Activated CD4-positive, alpha-beta T cell treated with anti-CD3 and anti-CD28 coated beads for 36 hours (primary cell): Measurements from ENCODE around the gene GRM2. TPM values are rescaled to one million over a fixed set of nuclear protein-coding genes. Genes with fewer than 3 reads are reported as not detected.
A peak's percentile ranks its signal among the peaks of the same experiment; 100 is the strongest.

Experiments used
- ATAC-seq: fragments of 200-7000 bp; cut with Tn5 transposase; one replicate; pipeline ENCODE4 v1.10.0; 2021; ENCODE audit warnings: mild to moderate bottlenecking, moderate library complexity
- CTCF ChIA-PET: fragments of 350-600 bp; sonication (Branson Sonifier 250); formaldehyde crosslinking; loops from one replicate; lab custom pipeline; 2021; ENCODE audit warnings: antibody characterized with exemption; lab: Charles Lee
- POLR2A ChIA-PET: fragments of 350-600 bp; sonication (Branson Sonifier 250); formaldehyde crosslinking; loops from one replicate; lab custom pipeline; 2021; ENCODE audit warnings: antibody characterized with exemption, inconsistent platforms; lab: Charles Lee
- DNase-seq: peaks from one replicate; pipeline ENCODE4 v3.0.0-alpha.2; 2020
- H3K27ac Mint-ChIP-seq: one replicate; pipeline ENCODE4 v1.8.0; 2021; ENCODE audit warnings: mixed read lengths
- H3K27me3 Mint-ChIP-seq: one replicate; pipeline ENCODE4 v1.8.0; 2021; ENCODE audit warnings: mixed read lengths
- H3K36me3 Mint-ChIP-seq: one replicate; pipeline ENCODE4 v1.8.0; 2021; ENCODE audit warnings: low read depth, mixed read lengths
- H3K4me1 Mint-ChIP-seq: one replicate; pipeline ENCODE4 v1.8.0; 2021; ENCODE audit warnings: mixed read lengths
- H3K4me3 Mint-ChIP-seq: one replicate; pipeline ENCODE4 v1.8.0; 2021; ENCODE audit warnings: mild to moderate bottlenecking, moderate library complexity, mixed read lengths
- H3K9me3 Mint-ChIP-seq: one replicate; pipeline ENCODE4 v1.8.0; 2021; ENCODE audit warnings: low read depth, mixed read lengths
- intact Hi-C, 2 experiments: fragments of 100-400 bp; cut with DNase I in 1 of 2; cut with micrococcal nuclease in 1 of 2; formaldehyde crosslinking; loops; one replicate each; pipeline versions ENCODE4 v1.14.2 to v1.15.1; 2022 to 2024; cut with DNase I, micrococcal nuclease
- total RNA-seq, 2 experiments: library from RNA; stranded (reverse); gene quantifications; one replicate each; pipeline ENCODE4 v1.2.3, GENCODE V29; 2021

GRM2 gene
- total RNA-seq, 2 experiments from 2014 or later, result 0.27 to 0.47 TPM

GRCh38 chr3:51671734-51672475 lies 35.0 kb upstream of the GRM2 start:
- ChIA-PET POLR2A (interaction anchor here (1.2 to 1.6 kb wide), 3 partner anchors 10 to 172 kb away, joined by 4 to 11 read pairs (median 5); partner anchors contain the start of gene DCAF1), CTCF (interaction anchor here (0.6 to 10.0 kb wide), 11 partner anchors 10 to 1103 kb away, joined by 3 to 143 read pairs (median 4); partner anchors contain the start of genes DCAF1 and HEMK1)
- intact Hi-C loops, result loop anchor here (1.0 to 10.0 kb wide), 13 partner anchors 10 to 1337 kb away; partner anchors contain the start of genes MANF (in 2 of the 2), DCAF1 (in 1 of the 2), MAPKAPK3 (in 1 of the 2) and PARP3 (in 1 of the 2)
- Mint-ChIP-seq H3K27ac (peak overlapping the region; percentile 74), H3K4me3 (peak overlapping the region; percentile 79), H3K4me1 (peaks cover 61% of the 10 kb centered on the region), H3K36me3 (peaks cover 15% of the 10 kb centered on the region), H3K9me3 (no peaks in the 10 kb centered on the region), H3K27me3 (no peaks in the 10 kb centered on the region)
- peak; percentile 73 for DNase-seq
- peak; percentile 25 for ATAC-seq

- ChIA-PET CTCF (interaction anchor here (1.2 to 10.0 kb wide), 6 partner anchors 8 to 172 kb away, joined by 3 to 143 read pairs (median 4); partner anchors contain the start of gene DCAF1), POLR2A (interaction anchor here (1.2 to 1.6 kb wide), 3 partner anchors 9 to 173 kb away, joined by 4 to 5 read pairs (median 4); partner anchors contain the start of gene DCAF1)
Measured at GRCh38 chr3:51673181-51673801, 33.6 kb upstream of the GRM2 start.

GRCh38 chr3:51673802-51674654 lies 32.8 kb upstream of the GRM2 start:
- no peak overlapping the region for H3K4me3 Mint-ChIP-seq
- H3K27ac Mint-ChIP-seq, result peak overlapping the region; percentile 76
- H3K36me3 Mint-ChIP-seq, result peaks cover 19% of the 10 kb centered on the region
- no peaks in the 10 kb centered on the region for H3K27me3 Mint-ChIP-seq
- CTCF ChIA-PET, result interaction anchor here (0.6 to 10.0 kb wide), 6 partner anchors 8 to 172 kb away, joined by 4 to 143 read pairs (median 4); partner anchors contain the start of gene DCAF1
- H3K9me3 Mint-ChIP-seq, result no peaks in the 10 kb centered on the region
- intact Hi-C loops, result loop anchor here (2.0 to 10.0 kb wide), 2 partner anchors 13 to 1339 kb away; no protein-coding TSS in a partner anchor
- DNase-seq, result no peak
- POLR2A ChIA-PET, result interaction anchor here (1.2 to 1.5 kb wide), 3 partner anchors 10 to 174 kb away, joined by 4 to 6 read pairs (median 4); partner anchors contain the start of gene DCAF1
- peaks cover 77% of the 10 kb centered on the region for H3K4me1 Mint-ChIP-seq
- ATAC-seq, result no peak

More at GRCh38 chr3:51673181-51673801, 33.6 kb upstream of the GRM2 start:
- H3K36me3 Mint-ChIP-seq, result peaks cover 19% of the 10 kb centered on the region
- ATAC-seq (no peak), DNase-seq (no peak)
- peak overlapping the region; percentile 69 for H3K27ac Mint-ChIP-seq
- intact Hi-C loops, result loop anchor here (2.0 to 10.0 kb wide), 2 partner anchors 14 to 1338 kb away; no protein-coding TSS in a partner anchor
- no peaks in the 10 kb centered on the region for H3K9me3 Mint-ChIP-seq
- H3K4me3 Mint-ChIP-seq, result peak overlapping the region; percentile 7
- H3K4me1 Mint-ChIP-seq, result peaks cover 72% of the 10 kb centered on the region
- H3K27me3 Mint-ChIP-seq, result no peaks in the 10 kb centered on the region

DNA sequence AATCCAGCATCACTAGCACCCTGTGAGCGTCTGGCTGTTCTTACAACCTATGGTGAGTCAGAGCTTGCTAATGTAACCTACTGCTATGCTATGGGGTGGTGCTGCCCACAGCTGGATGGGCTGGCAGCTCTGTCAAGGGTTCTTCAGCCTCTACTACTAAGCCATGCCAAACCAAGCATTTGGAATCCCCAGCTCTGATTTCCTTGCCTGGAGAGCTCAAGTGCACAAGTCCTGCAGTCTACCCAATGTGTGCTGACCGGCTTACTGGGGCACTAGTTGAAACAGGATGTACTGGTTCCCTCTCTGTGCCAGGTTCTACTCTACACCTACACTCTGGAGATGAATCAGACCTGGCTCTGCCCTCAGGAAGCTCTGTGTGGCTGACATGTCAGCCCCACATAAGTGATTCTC lies 31.7 kb upstream of the GRM2 start:
- ATAC-seq, result peak; percentile 63
- Mint-ChIP-seq H3K9me3 (no peaks in the 10 kb centered on the region), H3K36me3 (peaks cover 19% of the 10 kb centered on the region), H3K27me3 (no peaks in the 10 kb centered on the region), H3K27ac (peak overlapping the region; percentile 92), H3K4me3 (peak overlapping the region; percentile 1), H3K4me1 (peaks cover 76% of the 10 kb centered on the region)
- intact Hi-C loops, result loop anchor here in 1 of 2 experiments (10.0 kb wide), 1 partner anchor 1340 kb away; no protein-coding TSS in a partner anchor
- ChIA-PET CTCF (interaction anchor here (0.6 to 10.0 kb wide), 6 partner anchors 15 to 1872 kb away, joined by 3 to 143 read pairs (median 4); partner anchors contain the start of genes DCAF1 and INKA1), POLR2A (interaction anchor here (1.5 kb wide), 1 partner anchor 176 kb away, joined by 6 read pairs; the partner anchor contains the start of gene DCAF1)
- peak; percentile 62 for DNase-seq

- ATAC-seq (no peak), DNase-seq (no peak)
- H3K9me3 Mint-ChIP-seq, result no peaks in the 10 kb centered on the region
- H3K36me3 Mint-ChIP-seq, result peaks cover 20% of the 10 kb centered on the region
- intact Hi-C loops, result loop anchor here in 1 of 2 experiments (10.0 kb wide), 1 partner anchor 1341 kb away; no protein-coding TSS in a partner anchor
- CTCF ChIA-PET, result interaction anchor here (0.7 to 10.0 kb wide), 3 partner anchors 14 to 1873 kb away, joined by 3 to 143 read pairs (median 4); partner anchors contain the start of genes DCAF1 and INKA1
- H3K4me1 Mint-ChIP-seq, result peaks cover 81% of the 10 kb centered on the region
- no peak overlapping the region for H3K4me3 Mint-ChIP-seq
- POLR2A ChIA-PET, result interaction anchor here (1.5 kb wide), 1 partner anchor 177 kb away, joined by 6 read pairs; the partner anchor contains the start of gene DCAF1
- H3K27ac Mint-ChIP-seq, result peak overlapping the region; percentile 92
- no peaks in the 10 kb centered on the region for H3K27me3 Mint-ChIP-seq
Measured at GRCh38 chr3:51676102-51676640, 30.7 kb upstream of the GRM2 start.

GRCh38 chr3:51677358-51677757 lies 29.5 kb upstream of the GRM2 start:
- no peak for ATAC-seq
- H3K27ac Mint-ChIP-seq, result no peak overlapping the region
- peaks cover 24% of the 10 kb centered on the region for H3K36me3 Mint-ChIP-seq
- ChIA-PET CTCF (no interaction called here), POLR2A (no interaction called here)
- DNase-seq, result no peak
- intact Hi-C loops, result loop anchor here in 1 of 2 experiments (10.0 kb wide), 1 partner anchor 1343 kb away; no protein-coding TSS in a partner anchor
- H3K27me3 Mint-ChIP-seq, result no peaks in the 10 kb centered on the region
- H3K9me3 Mint-ChIP-seq, result no peaks in the 10 kb centered on the region
- H3K4me1 Mint-ChIP-seq, result peaks cover 90% of the 10 kb centered on the region
- no peak overlapping the region for H3K4me3 Mint-ChIP-seq

GRCh38 chr3:51678186-51678585 lies 28.7 kb upstream of the GRM2 start:
- Mint-ChIP-seq H3K4me1 (peaks cover 91% of the 10 kb centered on the region), H3K4me3 (no peak overlapping the region), H3K27ac (peak overlapping the region; percentile 49), H3K27me3 (no peaks in the 10 kb centered on the region), H3K36me3 (peaks cover 24% of the 10 kb centered on the region), H3K9me3 (no peaks in the 10 kb centered on the region)
- ATAC-seq (no peak), DNase-seq (no peak)
- CTCF ChIA-PET, result no interaction called here
- intact Hi-C loops, result loop anchor here in 1 of 2 experiments (10.0 kb wide), 1 partner anchor 1343 kb away; no protein-coding TSS in a partner anchor
- POLR2A ChIA-PET, result no interaction called here

GRCh38 chr3:51678641-51679040 lies 28.2 kb upstream of the GRM2 start:
- peaks cover 90% of the 10 kb centered on the region for H3K4me1 Mint-ChIP-seq
- peak overlapping the region; percentile 41 for H3K27ac Mint-ChIP-seq
- no peaks in the 10 kb centered on the region for H3K27me3 Mint-ChIP-seq
- ChIA-PET CTCF (interaction anchor here (4.3 kb wide), 1 partner anchor 9 kb away, joined by 57 read pairs; the partner anchor contains the start of gene TEX264), POLR2A (no interaction called here)
- ATAC-seq, result no peak
- H3K36me3 Mint-ChIP-seq, result peaks cover 24% of the 10 kb centered on the region
- intact Hi-C loops, result loop anchor here in 1 of 2 experiments (10.0 kb wide), 1 partner anchor 1344 kb away; no protein-coding TSS in a partner anchor
- H3K4me3 Mint-ChIP-seq, result no peak overlapping the region
- no peak for DNase-seq
- H3K9me3 Mint-ChIP-seq, result no peaks in the 10 kb centered on the region

DNA sequence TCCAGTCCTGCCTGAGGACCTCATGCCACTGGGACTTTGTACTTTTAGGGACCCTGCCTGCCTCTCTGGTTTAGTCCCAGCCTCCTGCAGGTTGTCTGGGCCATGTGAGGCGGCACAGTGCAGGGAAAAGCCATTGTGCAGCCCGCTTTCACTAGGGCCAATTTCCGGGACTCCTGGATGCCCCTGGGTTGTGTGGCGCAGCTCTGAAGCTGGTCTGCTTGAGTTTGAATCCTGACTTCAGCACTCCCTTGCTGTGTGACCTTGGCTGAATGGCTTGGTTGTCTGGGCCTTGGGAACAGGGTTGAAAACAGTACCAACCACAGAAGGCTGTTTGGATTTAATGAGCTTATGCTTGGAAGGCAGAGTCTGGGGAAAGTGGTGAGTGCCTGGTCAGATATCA lies 27.6 kb upstream of the GRM2 start:
- no peaks in the 10 kb centered on the region for H3K9me3 Mint-ChIP-seq
- peak overlapping the region; percentile 76 for H3K27ac Mint-ChIP-seq
- no peak for DNase-seq
- ATAC-seq, result no peak
- H3K4me3 Mint-ChIP-seq, result no peak overlapping the region
- intact Hi-C loops, result loop anchor here in 1 of 2 experiments (10.0 kb wide), 1 partner anchor 1345 kb away; no protein-coding TSS in a partner anchor
- peaks cover 87% of the 10 kb centered on the region for H3K4me1 Mint-ChIP-seq
- H3K27me3 Mint-ChIP-seq, result no peaks in the 10 kb centered on the region
- POLR2A ChIA-PET, result no interaction called here
- CTCF ChIA-PET, result interaction anchor here (0.5 to 5.1 kb wide), 5 partner anchors 10 to 290 kb away, joined by 3 to 102 read pairs (median 5); partner anchors contain the start of genes DCAF1, RRP9 and TEX264
- peaks cover 25% of the 10 kb centered on the region for H3K36me3 Mint-ChIP-seq
